HepG2 (cell line): Measurements from ENCODE around the gene SLC17A3. TPM values are rescaled to one million over a fixed set of nuclear protein-coding genes. Genes with fewer than 3 reads are reported as not detected.

Experiments used
- CEBPG ChIP-seq: IDR thresholded peaks from 2 replicates; pipeline ENCODE4 v1.6.1; 2016
- MAFG ChIP-seq: sonication (generic); formaldehyde crosslinking; IDR thresholded peaks from 2 replicates; pipeline ENCODE4 v1.5.1; 2020; ENCODE audit warnings: mild to moderate bottlenecking, missing genetic modification reagents
- MAFK ChIP-seq, 2 experiments: IDR thresholded peaks in 1 of 2; conservative IDR thresholded peaks in 1 of 2; 2 replicates each; pipeline ENCODE4 v1.6.1; 2011; ENCODE audit warnings: improper control_type of control experiment in 2 of 2, low read length in 2 of 2
- U2AF2 ChIP-seq: fragments of 200-400 bp; formaldehyde crosslinking; IDR thresholded peaks from 2 replicates; pipeline ENCODE4 v1.6.1; 2017; ENCODE audit warnings: low read depth, mild to moderate bottlenecking, low read length
- XRCC5 ChIP-seq: fragments of 200-400 bp; formaldehyde crosslinking; optimal IDR thresholded peaks from 2 replicates; pipeline ENCODE3; 2017; ENCODE audit warnings: mild to moderate bottlenecking, low read length
- ZNF367 ChIP-seq: sonication (generic); formaldehyde crosslinking; IDR thresholded peaks from 2 replicates; pipeline ENCODE4 v1.4.0; 2020; ENCODE audit warnings: missing genetic modification reagents, borderline replicate concordance
- ZNF547 ChIP-seq: sonication (generic); formaldehyde crosslinking; IDR thresholded peaks from 2 replicates; pipeline ENCODE4 v1.5.1; 2020; ENCODE audit warnings: mild to moderate bottlenecking, missing genetic modification reagents
- ZNF674 ChIP-seq: sonication (generic); formaldehyde crosslinking; IDR thresholded peaks from 2 replicates; pipeline ENCODE4 v1.5.0; 2020; ENCODE audit warnings: low read depth, mild to moderate bottlenecking, missing genetic modification reagents
- polyA plus RNA-seq, 8 experiments: library from polyadenylated mRNA; depleted of rRNA in 3 of 8; stranded (reverse) in 7 of 8; unstranded in 1 of 8; fragments of >200 nt; fragmentation: Illumina TruSeq in 4 of 8; extraction: Trizol in 4 of 8; gene quantifications; 2 replicates each; pipeline versions ENCODE4 v1.2.1 to v1.2.3, GENCODE V29; 2011 to 2016; ENCODE audit warnings: low read depth in 4 of 8, missing spikeins in 1 of 8, mixed read lengths in 1 of 8; ENCODE audit not compliant: insufficient read depth in 1 of 8
- total RNA-seq, 5 experiments: library from RNA; depleted of rRNA; stranded (reverse); fragments of >200 nt; fragmentation: Illumina TruSeq; extraction: Trizol; gene quantifications; 2 replicates each; pipeline ENCODE4 v1.2.3, GENCODE V29; 2016; ENCODE audit warnings: low read depth in 1 of 5
- TF ChIP-seq, protein P1 (sequence below), 2 experiments: fragments of 450-650 bp in 1 of 2; sonication (generic) in 1 of 2; formaldehyde crosslinking in 1 of 2; IDR thresholded peaks; 2 replicates each; pipeline versions ENCODE4 v1.6.1 to v1.8.0; 2016 to 2022; ENCODE audit warnings: antibody characterized with exemption in 1 of 2, mild to moderate bottlenecking in 1 of 2, missing genetic modification reagents in 1 of 2
- TF ChIP-seq, protein P2 (sequence below): sonication (generic); formaldehyde crosslinking; IDR thresholded peaks from 2 replicates; pipeline ENCODE4 v1.4.0; 2020; ENCODE audit warnings: mild to moderate bottlenecking, missing genetic modification reagents
- TF ChIP-seq, protein P3 (sequence below): sonication (generic); formaldehyde crosslinking; IDR thresholded peaks from 2 replicates; pipeline ENCODE4 v1.4.0; 2020; ENCODE audit warnings: missing genetic modification reagents, low read depth, mild to moderate bottlenecking, borderline replicate concordance
- TF ChIP-seq, protein P4 (sequence below): sonication (generic); formaldehyde crosslinking; IDR thresholded peaks from 2 replicates; pipeline ENCODE4 v1.4.0; 2020; ENCODE audit warnings: missing genetic modification reagents
- TF ChIP-seq, protein P5 (sequence below): sonication (generic); formaldehyde crosslinking; IDR thresholded peaks from 2 replicates; pipeline ENCODE4 v1.4.0; 2020; ENCODE audit warnings: missing genetic modification reagents, mild to moderate bottlenecking, borderline replicate concordance

Gene SLC17A3
- total and polyA plus RNA-seq, 2 of the 13 experiments (the other 11 are each of a cell fraction or from before 2014, with no cell fraction given), result 0.09 to 0.11 TPM

DNA sequence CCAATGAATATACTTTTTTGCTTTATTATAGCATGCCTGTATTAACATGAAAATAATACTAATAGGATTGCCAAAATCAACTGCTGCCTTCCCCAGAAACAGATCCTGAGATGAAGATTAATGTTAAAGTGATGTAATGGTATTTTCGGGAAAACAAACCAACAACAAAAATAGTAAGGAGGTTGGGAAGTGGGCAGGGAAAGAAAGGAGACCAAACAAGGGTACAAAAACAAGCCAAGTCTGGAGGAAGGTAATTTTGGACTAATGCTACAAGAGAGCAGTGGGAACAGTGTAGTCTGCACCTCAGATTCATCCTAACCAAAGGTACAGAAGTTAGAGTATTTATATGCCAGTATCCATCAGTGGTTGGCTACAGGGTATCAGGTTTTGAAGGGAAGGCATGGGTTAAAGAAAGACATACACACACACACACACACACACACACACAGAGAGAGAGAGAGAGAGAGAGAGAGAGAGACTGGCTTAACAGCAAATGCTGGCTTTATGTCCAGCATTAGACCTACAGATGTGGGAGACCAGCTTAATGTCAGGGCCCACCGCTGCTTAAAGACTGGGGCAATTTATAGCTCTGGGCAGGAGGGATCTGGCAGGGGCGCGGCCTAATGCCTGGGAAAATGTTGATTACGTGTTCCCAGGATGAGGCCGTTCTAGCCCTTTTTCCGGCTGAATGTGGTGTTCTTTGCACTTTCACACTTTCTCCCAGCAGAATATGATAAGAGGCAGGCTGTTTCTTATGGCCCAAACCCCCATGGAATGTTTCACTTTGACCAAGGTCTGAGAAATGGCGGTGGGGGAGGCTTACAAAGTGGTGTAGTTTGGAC, 38.4 kb downstream of the SLC17A3 start (continued):
- TF ChIP-seq, protein P1, sequence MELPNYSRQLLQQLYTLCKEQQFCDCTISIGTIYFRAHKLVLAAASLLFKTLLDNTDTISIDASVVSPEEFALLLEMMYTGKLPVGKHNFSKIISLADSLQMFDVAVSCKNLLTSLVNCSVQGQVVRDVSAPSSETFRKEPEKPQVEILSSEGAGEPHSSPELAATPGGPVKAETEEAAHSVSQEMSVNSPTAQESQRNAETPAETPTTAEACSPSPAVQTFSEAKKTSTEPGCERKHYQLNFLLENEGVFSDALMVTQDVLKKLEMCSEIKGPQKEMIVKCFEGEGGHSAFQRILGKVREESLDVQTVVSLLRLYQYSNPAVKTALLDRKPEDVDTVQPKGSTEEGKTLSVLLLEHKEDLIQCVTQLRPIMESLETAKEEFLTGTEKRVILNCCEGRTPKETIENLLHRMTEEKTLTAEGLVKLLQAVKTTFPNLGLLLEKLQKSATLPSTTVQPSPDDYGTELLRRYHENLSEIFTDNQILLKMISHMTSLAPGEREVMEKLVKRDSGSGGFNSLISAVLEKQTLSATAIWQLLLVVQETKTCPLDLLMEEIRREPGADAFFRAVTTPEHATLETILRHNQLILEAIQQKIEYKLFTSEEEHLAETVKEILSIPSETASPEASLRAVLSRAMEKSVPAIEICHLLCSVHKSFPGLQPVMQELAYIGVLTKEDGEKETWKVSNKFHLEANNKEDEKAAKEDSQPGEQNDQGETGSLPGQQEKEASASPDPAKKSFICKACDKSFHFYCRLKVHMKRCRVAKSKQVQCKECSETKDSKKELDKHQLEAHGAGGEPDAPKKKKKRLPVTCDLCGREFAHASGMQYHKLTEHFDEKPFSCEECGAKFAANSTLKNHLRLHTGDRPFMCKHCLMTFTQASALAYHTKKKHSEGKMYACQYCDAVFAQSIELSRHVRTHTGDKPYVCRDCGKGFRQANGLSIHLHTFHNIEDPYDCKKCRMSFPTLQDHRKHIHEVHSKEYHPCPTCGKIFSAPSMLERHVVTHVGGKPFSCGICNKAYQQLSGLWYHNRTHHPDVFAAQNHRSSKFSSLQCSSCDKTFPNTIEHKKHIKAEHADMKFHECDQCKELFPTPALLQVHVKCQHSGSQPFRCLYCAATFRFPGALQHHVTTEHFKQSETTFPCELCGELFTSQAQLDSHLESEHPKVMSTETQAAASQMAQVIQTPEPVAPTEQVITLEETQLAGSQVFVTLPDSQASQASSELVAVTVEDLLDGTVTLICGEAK (IDR thresholded peaks at IDR 0.05), result no peak
- TF ChIP-seq, protein P1 (CRISPR knock-in tag; IDR thresholded peaks at IDR 0.05), result no peak; the same call in 1 of the 2 replicates
- TF ChIP-seq, protein P2, sequence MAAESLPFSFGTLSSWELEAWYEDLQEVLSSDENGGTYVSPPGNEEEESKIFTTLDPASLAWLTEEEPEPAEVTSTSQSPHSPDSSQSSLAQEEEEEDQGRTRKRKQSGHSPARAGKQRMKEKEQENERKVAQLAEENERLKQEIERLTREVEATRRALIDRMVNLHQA (CRISPR knock-in tag), result no peak
- TF ChIP-seq CEBPG (CRISPR knock-in tag) (no peak), ZNF367 (CRISPR knock-in tag) (no peak), XRCC5 (no peak), ZNF674 (CRISPR knock-in tag) (no peak), MAFK (conservative IDR thresholded peaks at IDR 0.05 in 1 of 2, IDR thresholded peaks at IDR 0.05 in 1 of 2; ENCODE audit: low read length in 2 of 2) (no peak), MAFG (CRISPR knock-in tag) (no peak), ZNF547 (CRISPR knock-in tag) (no peak), U2AF2 (no peak)
- TF ChIP-seq, protein P3, sequence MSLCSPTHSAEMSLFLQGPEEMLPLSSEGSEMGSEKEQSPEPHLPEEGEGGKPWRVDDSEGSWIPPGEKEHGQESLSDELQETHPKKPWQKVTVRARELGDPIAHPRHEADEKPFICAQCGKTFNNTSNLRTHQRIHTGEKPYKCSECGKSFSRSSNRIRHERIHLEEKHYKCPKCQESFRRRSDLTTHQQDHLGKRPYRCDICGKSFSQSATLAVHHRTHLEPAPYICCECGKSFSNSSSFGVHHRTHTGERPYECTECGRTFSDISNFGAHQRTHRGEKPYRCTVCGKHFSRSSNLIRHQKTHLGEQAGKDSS (CRISPR knock-in tag), result peak; percentile 59; the same call in 1 of the 2 replicates
- TF ChIP-seq, protein P4, sequence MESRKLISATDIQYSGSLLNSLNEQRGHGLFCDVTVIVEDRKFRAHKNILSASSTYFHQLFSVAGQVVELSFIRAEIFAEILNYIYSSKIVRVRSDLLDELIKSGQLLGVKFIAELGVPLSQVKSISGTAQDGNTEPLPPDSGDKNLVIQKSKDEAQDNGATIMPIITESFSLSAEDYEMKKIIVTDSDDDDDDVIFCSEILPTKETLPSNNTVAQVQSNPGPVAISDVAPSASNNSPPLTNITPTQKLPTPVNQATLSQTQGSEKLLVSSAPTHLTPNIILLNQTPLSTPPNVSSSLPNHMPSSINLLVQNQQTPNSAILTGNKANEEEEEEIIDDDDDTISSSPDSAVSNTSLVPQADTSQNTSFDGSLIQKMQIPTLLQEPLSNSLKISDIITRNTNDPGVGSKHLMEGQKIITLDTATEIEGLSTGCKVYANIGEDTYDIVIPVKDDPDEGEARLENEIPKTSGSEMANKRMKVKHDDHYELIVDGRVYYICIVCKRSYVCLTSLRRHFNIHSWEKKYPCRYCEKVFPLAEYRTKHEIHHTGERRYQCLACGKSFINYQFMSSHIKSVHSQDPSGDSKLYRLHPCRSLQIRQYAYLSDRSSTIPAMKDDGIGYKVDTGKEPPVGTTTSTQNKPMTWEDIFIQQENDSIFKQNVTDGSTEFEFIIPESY (CRISPR knock-in tag), result no peak
- TF ChIP-seq, protein P5, sequence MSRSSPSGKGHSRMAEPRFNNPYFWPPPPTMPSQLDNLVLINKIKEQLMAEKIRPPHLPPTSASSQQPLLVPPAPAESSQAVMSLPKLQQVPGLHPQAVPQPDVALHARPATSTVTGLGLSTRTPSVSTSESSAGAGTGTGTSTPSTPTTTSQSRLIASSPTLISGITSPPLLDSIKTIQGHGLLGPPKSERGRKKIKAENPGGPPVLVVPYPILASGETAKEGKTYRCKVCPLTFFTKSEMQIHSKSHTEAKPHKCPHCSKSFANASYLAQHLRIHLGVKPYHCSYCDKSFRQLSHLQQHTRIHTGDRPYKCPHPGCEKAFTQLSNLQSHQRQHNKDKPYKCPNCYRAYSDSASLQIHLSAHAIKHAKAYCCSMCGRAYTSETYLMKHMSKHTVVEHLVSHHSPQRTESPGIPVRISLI (CRISPR knock-in tag), result no peak
